ENCODE data around the gene ZNF837.

ZNF837 gene

GRCh38 chr19:58328999-58329398 is 51.8 kb downstream of the ZNF837 start:
- peak; percentile 34 for TF ChIP-seq RAD21 (IDR thresholded peaks at IDR 0.05; ENCODE audit: low read depth)
- no peak for TF ChIP-seq REST (IDR thresholded peaks at IDR 0.05; ENCODE audit: low read depth)

GRCh38 chr19:58326914-58327726 is 53.7 kb downstream of the ZNF837 start, which contains the start of gene ZSCAN22:
Gene ZSCAN22 (plus strand): TSS chr19:58326994. CDS start chr19:58334803, 7,809 bp downstream.
- 0 out of 2 replicates have a peak, but pooled peaks have one; percentile 11 for TF ChIP-seq EGR1 (IDR thresholded peaks at IDR 0.05)
- TF ChIP-seq YY1 (IDR thresholded peaks at IDR 0.05; ENCODE audit: low read depth): peak; percentile 80
- TF ChIP-seq, protein P1, sequence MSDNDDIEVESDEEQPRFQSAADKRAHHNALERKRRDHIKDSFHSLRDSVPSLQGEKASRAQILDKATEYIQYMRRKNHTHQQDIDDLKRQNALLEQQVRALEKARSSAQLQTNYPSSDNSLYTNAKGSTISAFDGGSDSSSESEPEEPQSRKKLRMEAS (IDR thresholded peaks at IDR 0.05): peak; percentile 91
- no peak for TF ChIP-seq REST (IDR thresholded peaks at IDR 0.05; ENCODE audit: low read depth)
- TF ChIP-seq USF1 (IDR thresholded peaks at IDR 0.05): peak; percentile 73
- no peak for TF ChIP-seq RAD21 (IDR thresholded peaks at IDR 0.05; ENCODE audit: low read depth)
- peak; percentile 76; the same call in 1 of the 2 replicates for TF ChIP-seq TCF12 (IDR thresholded peaks at IDR 0.05; ENCODE audit: low read depth)
- TF ChIP-seq ZBTB7A (IDR thresholded peaks at IDR 0.05; ENCODE audit: low read depth): 0 out of 2 replicates have a peak, but pooled peaks have one; percentile 36
- no peak for TF ChIP-seq FOXM1 (IDR thresholded peaks at IDR 0.05; ENCODE audit: borderline replicate concordance, low read depth)
- peak; percentile 38; the same call in 1 of the 2 replicates for TF ChIP-seq NFIC (IDR thresholded peaks at IDR 0.05)
- peak; percentile 50 for TF ChIP-seq TEAD4 (IDR thresholded peaks at IDR 0.05)
- TF ChIP-seq TAF1 (IDR thresholded peaks at IDR 0.05; ENCODE audit: low read depth): peak; percentile 79
- peak; percentile 38; the same call in 1 of the 2 replicates for TF ChIP-seq EP300 (IDR thresholded peaks at IDR 0.05; ENCODE audit: borderline replicate concordance)
- TF ChIP-seq CREB1 (IDR thresholded peaks at IDR 0.05; ENCODE audit: low read depth): peak; percentile 87
- TF ChIP-seq CEBPB (IDR thresholded peaks at IDR 0.05): no peak

GRCh38 chr19:58326501-58326913 is 54.3 kb downstream of the ZNF837 start:
- TF ChIP-seq EP300 (IDR thresholded peaks at IDR 0.05; ENCODE audit: borderline replicate concordance): no peak
- no peak for TF ChIP-seq RAD21 (IDR thresholded peaks at IDR 0.05; ENCODE audit: low read depth)
- TF ChIP-seq FOXM1 (IDR thresholded peaks at IDR 0.05; ENCODE audit: borderline replicate concordance, low read depth): no peak
- no peak for TF ChIP-seq YY1 (IDR thresholded peaks at IDR 0.05; ENCODE audit: low read depth)
- TF ChIP-seq CEBPB (IDR thresholded peaks at IDR 0.05): no peak
- no peak for TF ChIP-seq USF1 (IDR thresholded peaks at IDR 0.05)
- no peak for TF ChIP-seq NFIC (IDR thresholded peaks at IDR 0.05)
- TF ChIP-seq REST (IDR thresholded peaks at IDR 0.05; ENCODE audit: low read depth): no peak
- no peak for TF ChIP-seq TAF1 (IDR thresholded peaks at IDR 0.05; ENCODE audit: low read depth)
- TF ChIP-seq ZBTB7A (IDR thresholded peaks at IDR 0.05; ENCODE audit: low read depth): no peak
- TF ChIP-seq, protein P1 (IDR thresholded peaks at IDR 0.05): no peak

- TF ChIP-seq TEAD4 (IDR thresholded peaks at IDR 0.05): no peak
- no peak for TF ChIP-seq REST (IDR thresholded peaks at IDR 0.05; ENCODE audit: low read depth)
- no peak for TF ChIP-seq CEBPB (IDR thresholded peaks at IDR 0.05)
- no peak for TF ChIP-seq FOXM1 (IDR thresholded peaks at IDR 0.05; ENCODE audit: borderline replicate concordance, low read depth)
- TF ChIP-seq TCF12 (IDR thresholded peaks at IDR 0.05; ENCODE audit: low read depth): no peak
- no peak for TF ChIP-seq EP300 (IDR thresholded peaks at IDR 0.05; ENCODE audit: borderline replicate concordance)
- TF ChIP-seq CREB1 (IDR thresholded peaks at IDR 0.05; ENCODE audit: low read depth): no peak
- TF ChIP-seq NFIC (IDR thresholded peaks at IDR 0.05): no peak
- no peak for TF ChIP-seq TAF1 (IDR thresholded peaks at IDR 0.05; ENCODE audit: low read depth)
- TF ChIP-seq ZBTB7A (IDR thresholded peaks at IDR 0.05; ENCODE audit: low read depth): no peak
- TF ChIP-seq EGR1 (IDR thresholded peaks at IDR 0.05): no peak
- TF ChIP-seq USF1 (IDR thresholded peaks at IDR 0.05): no peak
- no peak for TF ChIP-seq RAD21 (IDR thresholded peaks at IDR 0.05; ENCODE audit: low read depth)
- TF ChIP-seq YY1 (IDR thresholded peaks at IDR 0.05; ENCODE audit: low read depth): no peak
Measured at GRCh38 chr19:58325311-58326022, 55.4 kb downstream of the ZNF837 start.

Measured in Ishikawa (cell line).